Neural cell (in vitro differentiated cells): ENCODE measurements around the gene GSN. TPM values are rescaled to one million over a fixed set of nuclear protein-coding genes. Genes with fewer than 3 reads are reported as not detected.

Source experiments
- H2AFZ ChIP-seq: fragments of 200-600, 300-800 bp; sonication (generic), shearing (Covaris generic); 2 replicates; pipeline ENCODE4 v1.6.0; 2014; ENCODE audit warnings: low read depth, mild to moderate bottlenecking, antibody characterized with exemption, low read length, moderate library complexity
- H3F3A ChIP-seq: fragments of 200-600 bp; shearing (Covaris generic); 2 replicates; pipeline ENCODE4 v1.6.1; 2016; ENCODE audit warnings: mild to moderate bottlenecking, moderate library complexity, mixed read lengths, antibody characterized with exemption, low read length; ENCODE audit not compliant: insufficient read depth, poor library complexity, severe bottlenecking
- H3K27ac ChIP-seq: fragments of 200-600, 300-800 bp; sonication (generic), shearing (Covaris generic); 2 replicates; pipeline ENCODE4 v1.5.1; 2014; ENCODE audit warnings: mild to moderate bottlenecking, low read length, moderate library complexity
- H3K27me3 ChIP-seq: fragments of 300-800, 200-600 bp; sonication (generic), shearing (Covaris generic); 2 replicates; pipeline ENCODE4 v1.6.0; 2014; ENCODE audit warnings: mild to moderate bottlenecking, low read depth, low read length, moderate library complexity; ENCODE audit not compliant: insufficient read depth
- H3K36me3 ChIP-seq: fragments of 300-800, 200-600 bp; sonication (generic), shearing (Covaris generic); 2 replicates; pipeline ENCODE4 v1.5.1; 2014; ENCODE audit warnings: mild to moderate bottlenecking, antibody characterized with exemption, low read length, moderate library complexity; ENCODE audit not compliant: insufficient read depth
- H3K4me2 ChIP-seq: fragments of 300-800, 200-600 bp; sonication (generic), shearing (Covaris generic); 2 replicates; pipeline ENCODE4 v1.6.0; 2014; ENCODE audit warnings: mild to moderate bottlenecking, low read length
- H3K4me3 ChIP-seq: fragments of 300-800, 200-600 bp; sonication (generic), shearing (Covaris generic); 2 replicates; pipeline ENCODE4 v1.5.1; 2014; ENCODE audit warnings: mild to moderate bottlenecking, low read length, moderate library complexity
- H3K79me2 ChIP-seq: fragments of 200-600 bp; shearing (Covaris generic); replicated peaks from 2 replicates; pipeline ENCODE4 v1.6.0; 2014; ENCODE audit warnings: mild to moderate bottlenecking, low read length, moderate library complexity; ENCODE audit not compliant: insufficient read depth
- H3K9ac ChIP-seq: fragments of 300-800, 200-600 bp; sonication (generic), shearing (Covaris generic); 2 replicates; pipeline ENCODE4 v1.6.1; 2016; ENCODE audit warnings: mild to moderate bottlenecking, low read length, mixed read lengths
- H3K9me2 ChIP-seq: fragments of 200-600 bp; shearing (Covaris generic); 2 replicates; pipeline ENCODE4 v1.6.1; 2016; ENCODE audit warnings: mild to moderate bottlenecking, low read length, mixed read lengths; ENCODE audit not compliant: insufficient read depth
- H3K9me3 ChIP-seq: fragments of 200-600, 300-800 bp; sonication (generic), shearing (Covaris generic); 2 replicates; pipeline ENCODE4 v1.6.1; 2016; ENCODE audit warnings: mild to moderate bottlenecking, mixed run types, low read length, moderate library complexity, mixed read lengths
- H4K20me1 ChIP-seq: fragments of 200-600 bp; shearing (Covaris generic); 2 replicates; pipeline ENCODE4 v1.6.1; 2016; ENCODE audit warnings: mild to moderate bottlenecking, mixed run types; ENCODE audit not compliant: insufficient read depth
- CTCF ChIP-seq: fragments of 450-650 bp; IDR thresholded peaks from 2 replicates; pipeline ENCODE4 v1.5.1; 2014; ENCODE audit warnings: antibody characterized with exemption, mild to moderate bottlenecking, moderate library complexity; ENCODE audit not compliant: poor library complexity, severe bottlenecking
- EP300 ChIP-seq: fragments of 450-650 bp; conservative IDR thresholded peaks from 2 replicates; pipeline ENCODE4 v1.6.1; 2014; ENCODE audit warnings: antibody characterized with exemption, mild to moderate bottlenecking, moderate library complexity; ENCODE audit not compliant: poor library complexity, severe bottlenecking
- EZH2 ChIP-seq: fragments of 200-600, 300-800 bp; shearing (Covaris generic), sonication (generic); IDR thresholded peaks from 2 replicates; pipeline ENCODE4 v1.6.1; 2014; ENCODE audit warnings: antibody characterized with exemption, low read length, borderline replicate concordance, mild to moderate bottlenecking; ENCODE audit not compliant: insufficient read depth, poor library complexity, severe bottlenecking
- MXI1 ChIP-seq: fragments of 450-650 bp; conservative IDR thresholded peaks from 2 replicates; pipeline ENCODE4 v1.6.1; 2014; ENCODE audit warnings: antibody characterized with exemption, mild to moderate bottlenecking; ENCODE audit not compliant: poor library complexity, severe bottlenecking
- POLR2AphosphoS5 ChIP-seq: IDR thresholded peaks from 2 replicates; pipeline ENCODE4 v1.6.1; 2012
- RAD21 ChIP-seq: fragments of 450-650 bp; conservative IDR thresholded peaks from 2 replicates; pipeline ENCODE4 v1.6.1; 2014; ENCODE audit warnings: antibody characterized with exemption, mild to moderate bottlenecking, moderate library complexity
- REST ChIP-seq: IDR thresholded peaks from 2 replicates; pipeline ENCODE4 v1.6.1; 2012; ENCODE audit warnings: borderline replicate concordance
- SMC3 ChIP-seq: fragments of 450-650 bp; conservative IDR thresholded peaks from 2 replicates; pipeline ENCODE4 v1.6.1; 2014; ENCODE audit warnings: antibody characterized with exemption, mild to moderate bottlenecking, moderate library complexity; ENCODE audit not compliant: poor library complexity
- TAF1 ChIP-seq: IDR thresholded peaks from 2 replicates; pipeline ENCODE4 v1.6.1; 2012; ENCODE audit warnings: low read depth
- polyA plus RNA-seq: library from polyadenylated mRNA; depleted of rRNA; stranded (reverse); fragments of >200 nt; gene quantifications from 2 replicates; pipeline ENCODE4 v1.2.3, GENCODE V29; 2014

Gene GSN
- polyA plus RNA-seq, 1 donor from 2014 or later: 2.4 TPM

GRCh38 chr9:121242219-121242958, 25.6 kb upstream of the GSN start:
- Histone ChIP-seq H3F3A (no peaks in the 10 kb centered on the region), H4K20me1 (no peaks in the 10 kb centered on the region), H3K9me2 (no peaks in the 10 kb centered on the region), H3K27me3 (no peaks in the 10 kb centered on the region), H3K4me2 (no peak overlapping the region), H3K9me3 (no peaks in the 10 kb centered on the region), H3K9ac (no peak overlapping the region), H2AFZ (no peak overlapping the region), H3K27ac (no peak overlapping the region), H3K4me3 (no peak overlapping the region), H3K36me3 (no peaks in the 10 kb centered on the region), H3K79me2 (no peaks in the 10 kb centered on the region)
- TF ChIP-seq RAD21 (no peak), TAF1 (no peak), MXI1 (no peak), EP300 (no peak), EZH2 (no peak), REST (no peak), POLR2AphosphoS5 (no peak), CTCF (no peak), SMC3 (no peak)

GRCh38 chr9:121242959-121243346, 25.0 kb upstream of the GSN start:
- TF ChIP-seq RAD21 (no peak), EP300 (no peak), SMC3 (no peak), MXI1 (no peak), POLR2AphosphoS5 (no peak), EZH2 (no peak), REST (no peak), CTCF (no peak), TAF1 (no peak)
- H2AFZ ChIP-seq: no peak overlapping the region
- no peaks in the 10 kb centered on the region for H3K36me3 ChIP-seq
- no peaks in the 10 kb centered on the region for H3K79me2 ChIP-seq
- no peaks in the 10 kb centered on the region for H3F3A ChIP-seq
- H3K9ac ChIP-seq: no peak overlapping the region
- H3K9me2 ChIP-seq: no peaks in the 10 kb centered on the region
- no peaks in the 10 kb centered on the region for H3K9me3 ChIP-seq
- no peaks in the 10 kb centered on the region for H3K27me3 ChIP-seq
- H3K4me2 ChIP-seq: no peak overlapping the region
- no peak overlapping the region for H3K4me3 ChIP-seq
- H3K27ac ChIP-seq: no peak overlapping the region
- H4K20me1 ChIP-seq: no peaks in the 10 kb centered on the region
